NAMALWA (cell line): ENCODE measurements around the gene STXBP6.

ENCODE experiments used
- DNase-seq: peaks from one replicate; pipeline ENCODE4 v3.0.0-alpha.2; 2015; ENCODE audit warnings: low spot score

STXBP6 gene

DNA sequence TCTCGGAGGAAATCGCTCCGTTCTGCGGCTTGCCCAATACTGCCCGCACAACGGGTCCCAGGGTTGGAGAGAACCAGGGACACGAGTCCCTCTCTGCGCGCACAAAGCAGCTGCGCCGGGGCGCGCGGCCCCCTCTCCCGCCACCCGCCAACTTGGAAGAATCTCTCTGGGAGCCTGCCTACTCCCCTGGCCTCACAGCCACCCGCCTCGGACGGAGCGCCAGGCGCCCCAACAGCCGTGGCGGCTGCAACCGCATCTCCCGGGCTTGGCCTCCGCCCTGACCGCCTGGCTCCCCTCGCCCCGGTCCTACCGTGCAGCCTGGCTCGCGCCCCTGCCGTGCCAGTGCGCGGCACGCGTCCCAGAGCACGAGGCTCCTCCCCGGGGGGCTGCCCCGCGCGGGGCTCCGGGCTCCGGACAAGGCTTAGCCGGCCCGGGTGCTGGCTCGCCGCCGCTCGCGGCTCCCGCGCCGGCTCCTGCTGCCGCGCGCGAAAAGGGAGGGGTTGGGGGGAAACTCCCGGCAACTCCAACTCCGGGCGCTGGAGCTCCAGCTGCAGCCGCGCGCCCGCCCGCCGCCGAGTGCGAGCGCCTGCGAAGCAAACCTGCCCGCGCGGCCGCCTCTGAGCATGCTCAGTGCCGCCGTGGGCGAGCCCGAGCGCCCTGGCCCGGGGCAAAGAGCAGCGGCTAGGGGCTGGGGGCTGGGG is at the start of gene STXBP6:
TSS of gene STXBP6 (minus strand) at position 580 of the 701 bp plus-strand sequence. CDS start 75,329 bp downstream, outside the sequence.
- no peak for DNase-seq

- no peak for DNase-seq
Observed at GRCh38 chr14:25097120-25097519, 47.2 kb upstream of the STXBP6 start.

GRCh38 chr14:25095736-25096437 is 45.9 kb upstream of the STXBP6 start:
- DNase-seq, result no peak

DNA sequence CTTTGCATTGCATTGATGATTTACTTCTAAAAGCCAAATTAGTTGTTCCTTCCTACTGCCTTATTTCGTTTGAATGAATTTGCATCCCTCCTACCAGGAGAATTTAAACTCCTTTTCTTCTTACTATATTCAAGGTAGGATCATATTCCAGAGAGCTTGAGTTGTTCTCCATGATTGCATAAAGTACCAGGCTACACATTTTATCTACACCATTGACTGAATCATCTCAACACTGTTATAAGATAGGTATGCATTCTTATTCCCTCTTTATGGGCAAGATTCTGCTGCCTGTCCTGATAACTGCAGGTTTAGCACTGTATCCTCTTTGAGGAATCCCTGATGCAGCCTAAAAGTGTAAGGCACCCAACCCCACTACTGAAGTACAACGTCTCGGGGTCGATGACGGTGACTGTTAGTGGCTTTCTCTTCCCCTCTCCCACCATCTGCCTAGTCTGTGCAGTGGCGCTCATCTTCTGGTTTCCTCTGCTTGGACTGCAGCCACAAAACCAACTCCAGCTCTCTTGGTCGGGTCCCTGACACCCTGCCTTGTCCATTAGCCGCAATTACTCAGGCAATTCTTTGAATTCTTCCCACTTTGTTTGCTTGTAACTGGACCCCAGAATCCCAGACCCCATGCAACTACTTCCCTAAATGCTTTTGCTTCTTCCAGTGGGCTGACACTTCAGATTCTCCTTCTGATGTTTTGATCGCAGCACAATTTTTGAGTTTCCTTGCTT is 44.4 kb upstream of the STXBP6 start:
- DNase-seq, result no peak

DNA sequence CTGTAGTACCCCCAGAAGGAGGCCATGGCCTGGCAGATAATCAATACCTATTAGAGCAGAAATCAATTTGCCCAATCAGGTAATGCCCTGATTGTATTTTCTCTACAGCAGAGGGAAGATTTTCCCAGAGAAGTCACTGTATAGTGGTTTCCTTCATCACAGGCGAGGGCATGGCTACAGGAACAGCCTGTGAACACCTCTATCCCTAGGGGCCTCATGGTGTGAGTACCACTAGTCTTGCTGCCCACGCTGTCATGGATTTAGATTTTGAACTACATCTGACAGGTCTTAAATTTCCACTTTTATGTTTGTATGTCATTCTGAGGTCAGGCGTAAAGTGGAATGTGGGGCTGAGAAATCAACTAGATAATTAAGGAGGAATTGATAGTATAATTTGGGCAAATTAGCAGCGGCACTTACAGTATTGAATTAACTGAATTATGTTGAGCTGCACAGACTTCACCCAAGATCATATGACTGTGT is 42.4 kb upstream of the STXBP6 start:
- no peak for DNase-seq

DNA sequence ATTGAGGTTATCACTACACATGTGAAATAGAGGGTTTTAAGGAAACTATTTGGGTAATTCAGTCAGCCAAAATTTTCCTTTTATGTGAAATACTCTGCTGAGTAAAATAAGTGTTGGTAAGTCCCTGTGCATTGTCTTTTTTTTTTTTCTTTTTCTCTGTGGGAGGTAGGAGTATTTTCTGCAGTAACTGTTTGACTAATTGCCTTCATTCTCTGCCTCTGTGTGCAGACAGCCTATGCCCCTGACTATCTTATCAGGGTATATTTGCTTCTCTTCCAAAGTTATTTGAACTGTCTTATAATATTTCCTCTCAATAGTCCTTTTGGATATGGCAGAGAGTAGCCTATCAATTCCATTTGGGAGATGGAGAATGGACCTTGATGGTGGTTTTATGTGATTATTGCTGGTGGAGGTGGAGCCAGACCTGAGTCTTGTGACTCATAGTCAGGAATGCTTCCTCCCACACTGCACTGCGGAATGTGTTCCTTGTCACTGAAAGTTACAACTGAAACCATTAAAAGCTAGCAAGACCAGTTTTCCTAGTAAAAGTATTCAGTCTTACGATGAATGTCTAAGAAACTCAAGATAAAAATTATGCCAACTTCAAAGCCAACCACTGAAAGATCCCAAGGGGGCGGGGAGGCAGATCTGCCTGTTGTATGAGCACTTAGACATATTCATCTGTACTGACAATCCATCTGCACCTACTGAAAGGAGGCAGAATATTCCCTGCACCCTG is 40.9 kb upstream of the STXBP6 start:
- no peak for DNase-seq

- DNase-seq, result no peak
Observed at GRCh38 chr14:25090256-25090655, 40.3 kb upstream of the STXBP6 start.

DNA sequence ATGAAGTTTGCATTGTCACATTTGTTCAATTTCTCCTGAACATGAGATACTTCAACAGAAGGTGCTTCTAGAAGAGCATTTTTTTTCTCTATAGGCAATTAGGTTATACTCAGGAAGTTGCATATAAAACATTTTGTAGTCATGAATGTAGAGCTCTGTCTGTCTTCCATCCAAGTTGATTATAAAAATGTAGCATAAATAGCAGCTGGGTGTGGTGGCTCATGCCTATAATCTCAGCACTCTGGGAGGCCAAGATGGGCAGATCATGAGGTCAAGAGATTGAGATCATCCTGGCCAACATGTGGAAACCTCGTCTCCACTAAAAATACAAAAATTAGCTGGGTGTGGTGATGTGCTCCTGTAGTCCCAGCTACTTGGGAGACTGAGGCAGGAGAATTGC is 39.5 kb upstream of the STXBP6 start:
- DNase-seq, result no peak

DNA sequence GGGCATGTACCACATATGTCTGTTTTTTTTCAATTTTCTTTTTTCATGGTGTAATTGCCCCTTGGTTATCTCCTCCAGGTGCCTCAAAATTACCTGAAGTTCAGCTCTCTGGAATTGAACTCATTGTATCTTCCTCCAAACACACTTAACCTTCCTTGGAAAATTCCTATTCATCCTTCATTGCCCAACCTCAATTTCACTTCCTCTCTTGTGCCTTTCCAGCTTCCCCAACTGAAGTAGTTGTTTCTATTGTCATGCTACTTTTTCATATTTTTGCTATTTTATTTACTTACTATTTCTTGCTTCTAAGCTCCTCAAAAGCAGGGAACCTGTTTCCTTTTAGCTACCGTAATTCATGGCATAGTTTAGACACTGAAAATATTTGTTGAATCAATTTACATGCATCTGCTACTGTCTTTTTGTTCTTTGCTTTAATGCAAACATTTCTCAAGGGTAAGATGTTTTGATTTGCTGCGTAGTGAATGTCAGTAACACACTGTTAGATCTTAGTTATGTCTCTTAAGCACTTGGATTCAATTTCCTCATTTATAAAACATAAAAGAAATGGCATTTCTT is 37.0 kb upstream of the STXBP6 start:
- no peak for DNase-seq

DNA sequence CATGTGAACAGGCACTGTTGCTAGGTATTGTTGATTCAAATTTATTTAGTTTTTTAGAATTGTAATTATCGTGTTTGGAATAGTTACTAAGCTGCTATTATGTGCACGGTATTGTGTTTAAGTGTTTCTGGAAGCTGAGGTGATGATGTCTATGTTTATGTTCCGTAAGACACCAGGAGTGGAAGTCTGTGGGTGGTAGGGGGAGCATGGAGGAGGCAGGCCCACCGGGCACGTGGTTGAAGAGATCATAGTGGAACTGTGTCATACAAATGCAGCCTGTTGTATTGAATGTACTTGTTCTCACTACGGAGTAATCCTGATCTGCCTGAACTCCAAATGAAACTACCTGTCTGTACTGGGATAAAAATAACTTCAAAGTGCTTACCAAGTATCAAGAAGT is 36.1 kb upstream of the STXBP6 start:
- no peak for DNase-seq

GRCh38 chr14:25080682-25081081 is 30.7 kb upstream of the STXBP6 start:
- DNase-seq, result no peak

- no peak for DNase-seq
Observed at GRCh38 chr14:25079311-25079710, 29.4 kb upstream of the STXBP6 start.

DNA sequence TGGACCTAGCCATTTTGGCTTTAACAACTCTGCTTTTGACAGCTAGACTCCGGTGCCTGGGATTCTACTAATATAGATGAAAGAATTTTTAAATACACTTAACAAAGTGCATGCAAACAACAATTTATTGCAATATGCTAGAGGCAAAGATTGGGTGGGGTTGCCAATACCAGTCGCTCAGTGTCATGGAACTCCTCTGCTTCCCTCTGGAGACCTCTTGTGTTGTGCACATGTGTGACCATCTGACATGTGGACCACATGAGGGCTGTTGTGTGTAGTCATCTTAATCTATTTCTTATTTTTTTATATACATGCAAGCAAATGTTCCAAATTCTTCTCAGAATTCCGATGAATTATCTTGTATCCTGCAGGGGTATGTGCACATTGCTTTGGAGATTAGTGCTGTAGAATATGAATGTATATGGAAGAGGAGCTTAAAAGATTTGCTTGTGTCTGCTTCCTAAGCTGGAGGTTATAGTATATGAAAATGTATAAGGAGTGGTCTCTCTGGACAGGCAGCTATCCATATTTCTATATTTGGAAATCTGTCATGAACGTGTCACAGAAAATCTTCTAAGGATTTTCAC is 24.2 kb upstream of the STXBP6 start:
- DNase-seq, result no peak

- no peak for DNase-seq
Observed at GRCh38 chr14:25069879-25070278, 19.9 kb upstream of the STXBP6 start.

GRCh38 chr14:25067600-25067999 is 17.7 kb upstream of the STXBP6 start:
- DNase-seq, result no peak

- DNase-seq, result no peak
Observed at GRCh38 chr14:25062022-25062321, 12.0 kb upstream of the STXBP6 start.

DNA sequence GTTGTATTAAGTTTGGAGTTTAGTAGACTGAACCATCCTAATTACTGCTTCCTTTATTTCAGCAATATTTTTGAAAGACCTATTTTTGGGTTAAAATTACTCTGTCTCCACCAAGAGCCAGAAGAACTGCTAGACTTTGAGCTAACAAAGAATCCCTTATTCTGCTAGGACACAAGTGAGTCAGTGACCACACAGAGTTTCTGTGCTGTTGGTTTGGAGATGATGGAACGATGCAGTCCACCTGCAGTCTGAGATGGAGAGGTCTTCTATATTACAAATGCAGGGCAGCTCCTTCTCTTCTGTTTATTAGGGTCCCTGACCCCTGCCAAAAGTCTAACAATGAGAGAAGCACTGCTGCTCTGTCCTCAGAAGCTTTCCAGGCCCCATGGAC is 6.7 kb upstream of the STXBP6 start:
- no peak for DNase-seq

- no peak for DNase-seq
Observed at GRCh38 chr14:25055992-25056687, 6.2 kb upstream of the STXBP6 start.

- DNase-seq, result no peak
Observed at GRCh38 chr14:25055005-25055404, 5.1 kb upstream of the STXBP6 start.

- DNase-seq, result peak; percentile 24
Observed at GRCh38 chr14:25053585-25053984, 3.6 kb upstream of the STXBP6 start.

DNA sequence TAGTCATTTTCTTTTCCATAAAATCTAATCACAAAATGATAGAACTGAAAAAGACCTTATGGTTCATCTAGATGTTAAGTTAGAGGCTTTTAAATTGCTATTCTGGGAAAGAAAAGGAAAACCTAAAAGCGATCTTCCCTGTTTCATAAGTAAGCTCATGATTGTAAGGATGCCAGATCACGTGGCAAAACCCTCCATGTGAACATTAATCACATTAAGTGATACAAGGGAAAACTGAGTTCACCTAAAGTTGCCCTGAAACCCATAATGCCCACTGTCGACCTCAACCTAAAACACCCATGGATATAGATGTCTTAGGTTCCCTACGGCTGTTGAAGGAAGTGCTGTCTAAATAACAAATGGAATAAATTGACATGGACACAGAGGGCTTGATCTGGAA is 3.0 kb upstream of the STXBP6 start:
- DNase-seq, result no peak
